CD8-positive, alpha-beta memory T cell (primary cell): Measurements from ENCODE around the gene PRDM5. TPM values are rescaled to one million over a fixed set of nuclear protein-coding genes. Genes with fewer than 3 reads are reported as not detected.

Experiments used
- CTCF ChIA-PET: fragments of 350-600 bp; sonication (Branson Sonifier 250); formaldehyde crosslinking; loops from one replicate; lab custom pipeline; 2021; ENCODE audit warnings: antibody characterized with exemption; lab: Charles Lee
- POLR2A ChIA-PET: fragments of 350-600 bp; sonication (Branson Sonifier 250); formaldehyde crosslinking; loops from one replicate; lab custom pipeline; 2021; ENCODE audit warnings: antibody characterized with exemption; lab: Charles Lee
- DNase-seq, 5 donors: peaks; one replicate each; pipeline versions ENCODE4 v3.0.0 to v3.0.0-alpha.2; 2020 to 2022; ENCODE audit warnings: mixed read lengths in 1 of 5
- H3K27ac ChIP-seq: one replicate; pipeline ENCODE4 v1.7.0; 2013; ENCODE audit warnings: low read depth, mild to moderate bottlenecking, low read length, moderate library complexity
- H3K27me3 ChIP-seq: 2 replicates; pipeline ENCODE4 v1.7.0; 2013; ENCODE audit warnings: low read length, mild to moderate bottlenecking; ENCODE audit not compliant: insufficient read depth, poor library complexity, severe bottlenecking
- H3K36me3 ChIP-seq: 2 replicates; pipeline ENCODE4 v1.7.0; 2013; ENCODE audit warnings: mild to moderate bottlenecking, low read length, moderate library complexity; ENCODE audit not compliant: insufficient read depth
- H3K4me1 ChIP-seq: 2 replicates; pipeline ENCODE4 v1.7.0; 2013; ENCODE audit warnings: mild to moderate bottlenecking, low read length, moderate library complexity; ENCODE audit not compliant: insufficient read depth
- H3K4me3 ChIP-seq: 2 replicates; pipeline ENCODE4 v1.7.0; 2013; ENCODE audit warnings: mild to moderate bottlenecking, low read length
- H3K9me3 ChIP-seq: 2 replicates; pipeline ENCODE4 v1.7.0; 2013; ENCODE audit warnings: mild to moderate bottlenecking, low read length
- H3K27ac Mint-ChIP-seq, 8 donors: one replicate each; pipeline ENCODE4 v1.8.0; 2020 to 2021; ENCODE audit warnings: mixed read lengths in 8 of 8, mild to moderate bottlenecking in 6 of 8, inconsistent platforms in 3 of 8, moderate library complexity in 3 of 8
- H3K27me3 Mint-ChIP-seq, 2 donors: one replicate each; pipeline ENCODE4 v1.8.0; 2020 to 2021; ENCODE audit warnings: mixed read lengths in 2 of 2, mild to moderate bottlenecking in 1 of 2, moderate library complexity in 1 of 2
- H3K36me3 Mint-ChIP-seq, 3 donors: one replicate each; pipeline ENCODE4 v1.8.0; 2020 to 2021; ENCODE audit warnings: mixed read lengths in 3 of 3, inconsistent platforms in 1 of 3, mild to moderate bottlenecking in 1 of 3
- H3K4me1 Mint-ChIP-seq, 3 donors: one replicate each; pipeline ENCODE4 v1.8.0; 2020 to 2021; ENCODE audit warnings: mixed read lengths in 3 of 3, inconsistent platforms in 1 of 3, mild to moderate bottlenecking in 1 of 3
- H3K4me3 Mint-ChIP-seq, 7 donors: one replicate each; pipeline ENCODE4 v1.8.0; 2020 to 2021; ENCODE audit warnings: mixed read lengths in 7 of 7, mild to moderate bottlenecking in 6 of 7, moderate library complexity in 4 of 7, inconsistent platforms in 2 of 7
- H3K9me3 Mint-ChIP-seq, 5 donors: one replicate each; pipeline ENCODE4 v1.8.0; 2020 to 2022; ENCODE audit warnings: mixed read lengths in 5 of 5, mild to moderate bottlenecking in 3 of 5, moderate library complexity in 2 of 5, inconsistent platforms in 1 of 5
- polyA plus RNA-seq: library from polyadenylated mRNA; unstranded; fragments of 300-500 nt; fragmentation: Illumina TruSeq; gene quantifications from one replicate; pipeline ENCODE4 v1.2.3, GENCODE V29; 2021
- total RNA-seq, 2 experiments: library from RNA; stranded (reverse); gene quantifications; one replicate each; pipeline ENCODE4 v1.2.3, GENCODE V29; 2021

The PRDM5 gene
- total and polyA plus RNA-seq, 3 experiments from 2014 or later: 0.08 to 0.63 (median 0.24) TPM

DNA sequence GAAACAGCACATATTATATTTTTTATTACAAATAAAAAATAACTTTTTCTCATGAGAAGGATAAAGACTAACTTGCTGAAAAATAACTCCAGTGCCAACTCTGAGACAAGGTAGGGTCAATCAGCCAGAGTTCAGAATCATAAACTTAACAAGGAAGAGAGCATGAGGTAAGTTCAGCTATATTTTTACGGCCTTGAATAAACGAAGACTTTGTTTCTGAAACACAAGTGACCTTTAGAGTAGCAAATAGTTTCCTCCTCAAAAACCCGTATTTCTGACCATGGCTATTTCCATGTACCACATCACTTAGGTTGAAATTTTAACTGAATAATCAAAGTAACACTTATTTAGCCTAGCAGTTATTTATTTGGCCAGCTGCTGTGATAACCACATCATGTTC is 45.5 kb downstream of the PRDM5 start:
- no peak overlapping the region for H3K27ac Mint-ChIP-seq
- no peaks in the 10 kb centered on the region for H3K4me1 ChIP-seq
- no peaks in the 10 kb centered on the region for H3K27me3 ChIP-seq
- POLR2A ChIA-PET: no interaction called here
- no peak overlapping the region for H3K4me3 ChIP-seq
- H3K9me3 Mint-ChIP-seq: no peaks in the 10 kb centered on the region
- H3K4me3 Mint-ChIP-seq: no peak overlapping the region
- CTCF ChIA-PET: no interaction called here
- H3K27ac ChIP-seq: no peak overlapping the region
- H3K4me1 Mint-ChIP-seq: no peaks in the 10 kb centered on the region
- H3K36me3 ChIP-seq: no peaks in the 10 kb centered on the region
- no peaks in the 10 kb centered on the region for H3K36me3 Mint-ChIP-seq
- H3K27me3 Mint-ChIP-seq: peaks cover 0 to 14% of the 10 kb centered on the region in 2 donors
- no peak for DNase-seq
- no peaks in the 10 kb centered on the region for H3K9me3 ChIP-seq

DNA sequence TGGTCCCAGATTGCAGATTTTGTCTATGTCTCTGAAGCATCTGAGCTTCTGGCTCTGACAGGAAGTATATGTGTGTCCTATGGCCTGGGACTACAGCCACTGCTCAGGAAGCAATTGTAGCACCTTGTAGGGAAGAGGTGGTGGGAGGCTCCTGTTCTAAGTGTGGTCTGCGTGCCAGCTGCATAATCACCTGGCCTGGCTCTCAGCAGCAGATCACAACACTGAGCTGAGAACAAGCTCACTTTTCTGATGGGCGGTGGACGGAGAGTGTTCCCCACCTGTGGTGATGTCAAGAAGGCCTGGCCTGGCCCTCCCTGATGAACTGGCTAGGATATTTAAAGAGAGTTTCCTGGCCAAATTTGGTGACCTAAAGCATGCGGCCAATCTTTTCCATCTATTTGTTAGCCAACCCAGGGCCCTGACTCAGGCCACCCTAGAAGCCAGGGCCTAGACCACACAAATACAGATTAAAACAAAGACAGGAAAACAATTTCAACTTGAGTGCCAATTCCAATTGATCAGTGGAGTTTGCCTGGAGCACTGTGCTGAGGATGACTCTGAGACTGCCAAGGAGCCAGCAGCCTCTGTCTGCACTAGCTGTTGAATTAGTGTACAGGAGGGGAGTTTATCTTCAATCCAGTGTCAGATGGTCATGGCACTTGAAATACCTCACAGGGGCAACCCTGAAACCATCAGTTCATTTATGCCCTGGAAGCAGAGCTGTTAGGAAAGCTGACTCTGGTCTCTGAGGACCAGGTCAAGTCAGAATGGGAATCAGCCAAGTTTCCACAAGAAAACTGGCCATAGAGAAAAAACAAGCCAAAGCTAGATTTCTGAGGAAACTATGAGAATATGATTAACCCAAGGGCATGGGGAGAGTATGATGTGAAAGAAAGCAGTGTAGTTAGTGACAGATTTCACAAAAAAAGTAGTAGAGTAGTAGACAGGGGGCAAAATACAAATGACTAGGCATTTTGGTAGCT is 47.4 kb downstream of the PRDM5 start:
- Histone ChIP-seq H3K27me3 (no peaks in the 10 kb centered on the region), H3K36me3 (no peaks in the 10 kb centered on the region), H3K27ac (no peak overlapping the region), H3K9me3 (no peaks in the 10 kb centered on the region), H3K4me1 (no peaks in the 10 kb centered on the region), H3K4me3 (no peak overlapping the region)
- Mint-ChIP-seq H3K27me3 (peaks cover 2 to 14% of the 10 kb centered on the region in 2 donors), H3K4me1 (no peaks in the 10 kb centered on the region), H3K27ac (no peak overlapping the region), H3K36me3 (no peaks in the 10 kb centered on the region), H3K9me3 (no peaks in the 10 kb centered on the region), H3K4me3 (no peak overlapping the region)
- ChIA-PET POLR2A (no interaction called here), CTCF (no interaction called here)
- DNase-seq: no peak

DNA sequence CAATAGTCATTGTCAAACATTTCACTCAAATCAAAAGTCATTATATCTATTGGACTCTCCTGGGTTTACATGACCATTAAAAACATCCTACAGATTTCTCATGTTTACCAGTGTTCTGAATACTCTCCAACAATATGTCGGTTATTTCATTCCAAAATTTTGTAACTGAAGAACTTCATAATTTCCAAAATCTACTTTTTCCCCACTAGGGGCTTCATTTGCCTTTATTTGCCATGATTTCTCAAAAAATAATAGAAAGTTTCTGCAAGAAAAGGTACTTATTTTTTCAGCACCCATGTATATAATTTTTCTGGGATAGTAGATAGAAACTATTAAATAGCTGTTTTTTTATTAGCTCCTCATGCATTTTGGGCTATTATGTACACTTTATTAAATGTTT is 49.0 kb downstream of the PRDM5 start:
- ChIA-PET POLR2A (no interaction called here), CTCF (no interaction called here)
- no peaks in the 10 kb centered on the region for H3K36me3 Mint-ChIP-seq

DNA sequence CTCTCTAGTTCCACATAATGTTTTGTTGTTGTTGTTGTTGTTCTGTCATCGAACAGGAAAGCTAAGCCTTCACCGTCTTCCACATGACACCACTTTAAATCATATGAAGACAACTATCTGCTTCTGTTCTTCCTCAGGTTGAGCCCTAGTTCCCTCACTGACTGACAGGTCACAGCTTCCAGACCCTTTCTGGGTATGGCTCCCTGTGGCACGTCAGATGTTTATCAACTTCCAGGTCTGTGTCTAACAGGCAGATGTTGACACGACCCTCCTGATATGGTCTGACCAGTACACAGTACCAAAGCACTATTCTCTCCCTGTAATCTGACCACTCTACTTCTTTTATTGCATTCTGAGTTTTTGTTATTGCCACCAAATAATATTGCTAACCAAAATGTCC is 51.4 kb downstream of the PRDM5 start:
- H3K4me3 ChIP-seq: no peak overlapping the region
- no peak overlapping the region for H3K27ac ChIP-seq
- no peak for DNase-seq
- no peak overlapping the region for H3K27ac Mint-ChIP-seq
- H3K9me3 Mint-ChIP-seq: no peaks in the 10 kb centered on the region
- H3K36me3 Mint-ChIP-seq: no peaks in the 10 kb centered on the region
- ChIA-PET CTCF (no interaction called here), POLR2A (no interaction called here)
- H3K27me3 Mint-ChIP-seq: peaks cover 0 to 2% of the 10 kb centered on the region in 2 donors
- H3K9me3 ChIP-seq: no peaks in the 10 kb centered on the region
- H3K4me1 Mint-ChIP-seq: no peaks in the 10 kb centered on the region
- H3K4me3 Mint-ChIP-seq: no peak overlapping the region
- no peaks in the 10 kb centered on the region for H3K36me3 ChIP-seq
- no peaks in the 10 kb centered on the region for H3K4me1 ChIP-seq
- H3K27me3 ChIP-seq: no peaks in the 10 kb centered on the region

More for the DNA sequence above, 49.0 kb downstream of the PRDM5 start:
- no peak overlapping the region for H3K27ac ChIP-seq
- Mint-ChIP-seq H3K4me3 (no peak overlapping the region), H3K4me1 (no peaks in the 10 kb centered on the region), H3K27me3 (peaks cover 2% of the 10 kb centered on the region in 2 donors), H3K9me3 (no peaks in the 10 kb centered on the region), H3K27ac (no peak overlapping the region)
- DNase-seq: no peak
- H3K36me3 ChIP-seq: no peaks in the 10 kb centered on the region
- H3K4me3 ChIP-seq: no peak overlapping the region
- H3K9me3 ChIP-seq: no peaks in the 10 kb centered on the region
- H3K27me3 ChIP-seq: no peaks in the 10 kb centered on the region
- no peaks in the 10 kb centered on the region for H3K4me1 ChIP-seq

DNA sequence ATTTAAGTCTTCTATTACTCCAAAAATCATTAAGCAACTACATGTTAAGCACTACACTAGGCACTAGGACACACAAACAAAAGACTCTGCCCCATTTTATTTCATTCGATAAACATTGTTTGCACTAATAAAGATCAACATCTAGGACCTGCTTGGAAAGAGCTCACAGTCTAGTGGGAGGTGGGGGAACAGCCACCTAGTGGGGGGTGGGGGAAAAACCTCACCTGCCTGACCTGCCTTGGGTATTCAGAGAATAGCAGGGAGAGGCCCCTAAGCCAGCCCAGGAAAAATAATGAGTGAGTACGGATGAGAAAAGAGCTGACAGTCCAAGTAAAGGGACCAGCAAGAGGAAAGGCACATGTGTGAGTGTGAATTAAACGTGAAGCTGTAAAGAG is 52.2 kb downstream of the PRDM5 start:
- no peaks in the 10 kb centered on the region for H3K4me1 ChIP-seq
- Mint-ChIP-seq H3K27me3 (peaks cover 0 to 2% of the 10 kb centered on the region in 2 donors), H3K4me3 (no peak overlapping the region), H3K4me1 (no peaks in the 10 kb centered on the region), H3K27ac (no peak overlapping the region), H3K9me3 (no peaks in the 10 kb centered on the region), H3K36me3 (no peaks in the 10 kb centered on the region)
- no peaks in the 10 kb centered on the region for H3K36me3 ChIP-seq
- no peak overlapping the region for H3K4me3 ChIP-seq
- no peaks in the 10 kb centered on the region for H3K27me3 ChIP-seq
- CTCF ChIA-PET: no interaction called here
- no peak overlapping the region for H3K27ac ChIP-seq
- POLR2A ChIA-PET: no interaction called here
- H3K9me3 ChIP-seq: no peaks in the 10 kb centered on the region
- no peak for DNase-seq

DNA sequence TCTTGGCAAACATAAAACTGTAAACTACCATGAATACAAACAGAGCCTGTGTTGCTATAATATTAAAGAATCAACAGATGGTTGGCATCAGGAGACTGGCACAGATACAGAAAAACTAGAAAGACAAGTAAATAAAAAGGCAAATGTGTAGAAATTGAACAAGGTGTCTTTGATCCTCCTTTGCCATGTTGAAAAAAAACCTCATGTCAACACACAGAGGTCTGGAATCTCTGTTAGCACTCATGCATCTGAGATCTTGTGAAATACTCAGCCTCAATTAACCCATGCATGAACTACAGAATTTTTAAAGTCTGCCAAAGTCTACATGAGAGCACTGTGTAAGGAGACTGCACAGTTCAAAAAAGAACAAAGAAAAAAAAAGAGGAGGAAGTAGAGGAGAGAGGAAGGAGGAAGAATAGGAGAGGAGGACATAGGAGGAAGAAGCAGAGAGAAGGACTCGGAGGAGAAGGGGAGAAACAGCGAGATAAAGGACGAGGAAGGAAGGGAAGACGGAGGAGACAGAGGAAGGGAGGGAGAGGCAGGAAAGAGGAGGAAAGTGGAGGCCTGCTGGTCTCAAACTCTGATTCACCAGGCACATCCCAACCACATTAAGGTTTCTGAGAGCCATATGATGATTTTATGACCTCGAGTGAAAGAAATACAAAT is 52.8 kb downstream of the PRDM5 start:
- POLR2A ChIA-PET: no interaction called here
- no peaks in the 10 kb centered on the region for H3K4me1 Mint-ChIP-seq
- H3K9me3 Mint-ChIP-seq: no peaks in the 10 kb centered on the region
- CTCF ChIA-PET: no interaction called here
- no peak overlapping the region for H3K4me3 ChIP-seq
- no peaks in the 10 kb centered on the region for H3K27me3 ChIP-seq
- no peaks in the 10 kb centered on the region for H3K36me3 Mint-ChIP-seq
- H3K9me3 ChIP-seq: no peaks in the 10 kb centered on the region
- H3K27ac ChIP-seq: no peak overlapping the region
- H3K4me1 ChIP-seq: no peaks in the 10 kb centered on the region
- no peak for DNase-seq
- no peaks in the 10 kb centered on the region for H3K36me3 ChIP-seq
- H3K27me3 Mint-ChIP-seq: peaks cover 0 to 2% of the 10 kb centered on the region in 2 donors
- no peak overlapping the region for H3K4me3 Mint-ChIP-seq
- no peak overlapping the region for H3K27ac Mint-ChIP-seq

DNA sequence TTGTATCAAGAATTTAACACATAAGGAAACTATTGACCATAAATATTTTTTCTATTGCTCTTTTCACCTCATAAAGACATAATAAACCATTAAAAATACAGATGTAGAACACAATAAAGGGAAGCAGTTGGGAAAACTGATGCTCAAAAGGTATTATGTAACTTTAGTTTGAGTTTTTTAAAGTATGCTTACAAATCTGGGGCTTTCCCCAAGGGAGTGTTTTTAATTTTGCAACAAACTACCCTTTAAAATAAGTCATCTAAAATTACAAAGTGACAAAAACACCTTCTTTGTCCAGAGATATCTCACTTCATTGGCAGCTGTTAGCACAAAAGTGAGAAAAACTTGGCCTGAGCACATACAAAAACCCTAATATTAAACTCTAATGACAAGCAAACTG is 55.0 kb downstream of the PRDM5 start:
- peaks cover 1 to 4% of the 10 kb centered on the region in 2 donors for H3K27me3 Mint-ChIP-seq
- CTCF ChIA-PET: no interaction called here
- no peak overlapping the region for H3K4me3 ChIP-seq
- no peaks in the 10 kb centered on the region for H3K36me3 Mint-ChIP-seq
- no peaks in the 10 kb centered on the region for H3K27me3 ChIP-seq
- POLR2A ChIA-PET: no interaction called here
- H3K4me1 Mint-ChIP-seq: no peaks in the 10 kb centered on the region
- no peak for DNase-seq
- no peaks in the 10 kb centered on the region for H3K4me1 ChIP-seq
- H3K27ac Mint-ChIP-seq: no peak overlapping the region
- no peaks in the 10 kb centered on the region for H3K36me3 ChIP-seq
- no peaks in the 10 kb centered on the region for H3K9me3 Mint-ChIP-seq
- no peaks in the 10 kb centered on the region for H3K9me3 ChIP-seq
- no peak overlapping the region for H3K4me3 Mint-ChIP-seq
- no peak overlapping the region for H3K27ac ChIP-seq

DNA sequence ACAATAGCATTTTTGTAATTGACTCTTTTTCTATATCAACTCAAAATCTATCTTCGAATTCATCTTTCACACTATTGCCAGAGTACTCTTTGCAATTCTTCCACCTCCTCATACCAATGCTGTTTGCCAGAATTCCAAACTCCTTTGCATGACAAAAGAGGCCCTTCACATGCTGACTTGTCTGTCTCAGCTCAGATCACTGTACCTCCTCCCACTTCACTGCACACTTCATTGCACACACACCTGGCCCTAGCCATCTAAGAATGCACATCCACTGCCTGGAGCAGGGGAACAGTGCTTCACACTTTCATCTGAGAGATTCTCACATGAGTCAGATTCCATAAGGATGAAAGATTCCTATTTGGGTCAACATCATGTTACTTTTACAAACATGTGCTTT is 56.5 kb downstream of the PRDM5 start:
- CTCF ChIA-PET: no interaction called here
- POLR2A ChIA-PET: no interaction called here
- Mint-ChIP-seq H3K9me3 (no peaks in the 10 kb centered on the region), H3K36me3 (no peaks in the 10 kb centered on the region), H3K4me1 (no peaks in the 10 kb centered on the region), H3K27ac (no peak overlapping the region), H3K4me3 (no peak overlapping the region), H3K27me3 (peaks cover 5 to 8% of the 10 kb centered on the region in 2 donors)
- Histone ChIP-seq H3K4me3 (no peak overlapping the region), H3K4me1 (no peaks in the 10 kb centered on the region), H3K9me3 (no peaks in the 10 kb centered on the region), H3K27ac (no peak overlapping the region), H3K27me3 (no peaks in the 10 kb centered on the region), H3K36me3 (no peaks in the 10 kb centered on the region)
- no peak for DNase-seq
